Activated CD8-positive, alpha-beta T cell treated with anti-CD3 and anti-CD28 coated beads for 36 hours (primary cell): Measurements from ENCODE around the gene MSRB1. TPM values are rescaled to one million over a fixed set of nuclear protein-coding genes. Genes with fewer than 3 reads are reported as not detected.

ENCODE experiments used
- ATAC-seq: fragments of 200-7000 bp; cut with Tn5 transposase; one replicate; pipeline ENCODE4 v1.10.0; 2021; ENCODE audit warnings: mild to moderate bottlenecking, moderate library complexity
- CTCF ChIA-PET: fragments of 350-600 bp; sonication (Branson Sonifier 250); formaldehyde crosslinking; loops from one replicate; lab custom pipeline; 2021; ENCODE audit warnings: antibody characterized with exemption; lab: Charles Lee
- POLR2A ChIA-PET: fragments of 350-600 bp; sonication (Branson Sonifier 250); formaldehyde crosslinking; loops from one replicate; lab custom pipeline; 2021; ENCODE audit warnings: antibody characterized with exemption; lab: Charles Lee
- DNase-seq: peaks from one replicate; pipeline ENCODE4 v3.0.0-alpha.2; 2020
- H3K27ac Mint-ChIP-seq: one replicate; pipeline ENCODE4 v1.8.0; 2021; ENCODE audit warnings: mild to moderate bottlenecking, mixed read lengths
- H3K27me3 Mint-ChIP-seq: one replicate; pipeline ENCODE4 v1.8.0; 2021; ENCODE audit warnings: mixed read lengths
- H3K36me3 Mint-ChIP-seq: one replicate; pipeline ENCODE4 v1.8.0; 2021; ENCODE audit warnings: low read depth, mixed read lengths
- H3K4me1 Mint-ChIP-seq: one replicate; pipeline ENCODE4 v1.8.0; 2021; ENCODE audit warnings: low read depth, mixed read lengths
- H3K4me3 Mint-ChIP-seq: one replicate; pipeline ENCODE4 v1.8.0; 2021; ENCODE audit warnings: mild to moderate bottlenecking, moderate library complexity, mixed read lengths
- H3K9me3 Mint-ChIP-seq: one replicate; pipeline ENCODE4 v1.8.0; 2021; ENCODE audit warnings: mixed read lengths
- intact Hi-C: fragments of 100-400 bp; cut with micrococcal nuclease; formaldehyde crosslinking; loops from one replicate; pipeline ENCODE4 v1.10.0; 2022
- total RNA-seq, 2 experiments: library from RNA; stranded (reverse); gene quantifications; one replicate each; pipeline ENCODE4 v1.2.3, GENCODE V29; 2021
- TF ChIP-seq, protein P1 (sequence below): fragments of 200-600 bp; IDR thresholded peaks from one replicate; pipeline ENCODE4 v1.8.0; 2022; ENCODE audit warnings: antibody characterized with exemption, mild to moderate bottlenecking

The MSRB1 gene
- total RNA-seq, 2 experiments from 2014 or later = 15.5 to 18.1 TPM

- ATAC-seq = no peak
- no peaks in the 10 kb centered on the region for H3K27me3 Mint-ChIP-seq
Observed at GRCh38 chr16:1895949-1896675, 46.9 kb downstream of the MSRB1 start.

GRCh38 chr16:1895068-1895467 lies 47.9 kb downstream of the MSRB1 start:
- intact Hi-C loops = no loop called here
- DNase-seq (no peak), ATAC-seq (no peak)
- Mint-ChIP-seq H3K4me1 (no peaks in the 10 kb centered on the region), H3K27me3 (no peaks in the 10 kb centered on the region), H3K9me3 (no peaks in the 10 kb centered on the region), H3K36me3 (no peaks in the 10 kb centered on the region), H3K27ac (no peak overlapping the region), H3K4me3 (no peak overlapping the region)
- TF ChIP-seq, protein P1, sequence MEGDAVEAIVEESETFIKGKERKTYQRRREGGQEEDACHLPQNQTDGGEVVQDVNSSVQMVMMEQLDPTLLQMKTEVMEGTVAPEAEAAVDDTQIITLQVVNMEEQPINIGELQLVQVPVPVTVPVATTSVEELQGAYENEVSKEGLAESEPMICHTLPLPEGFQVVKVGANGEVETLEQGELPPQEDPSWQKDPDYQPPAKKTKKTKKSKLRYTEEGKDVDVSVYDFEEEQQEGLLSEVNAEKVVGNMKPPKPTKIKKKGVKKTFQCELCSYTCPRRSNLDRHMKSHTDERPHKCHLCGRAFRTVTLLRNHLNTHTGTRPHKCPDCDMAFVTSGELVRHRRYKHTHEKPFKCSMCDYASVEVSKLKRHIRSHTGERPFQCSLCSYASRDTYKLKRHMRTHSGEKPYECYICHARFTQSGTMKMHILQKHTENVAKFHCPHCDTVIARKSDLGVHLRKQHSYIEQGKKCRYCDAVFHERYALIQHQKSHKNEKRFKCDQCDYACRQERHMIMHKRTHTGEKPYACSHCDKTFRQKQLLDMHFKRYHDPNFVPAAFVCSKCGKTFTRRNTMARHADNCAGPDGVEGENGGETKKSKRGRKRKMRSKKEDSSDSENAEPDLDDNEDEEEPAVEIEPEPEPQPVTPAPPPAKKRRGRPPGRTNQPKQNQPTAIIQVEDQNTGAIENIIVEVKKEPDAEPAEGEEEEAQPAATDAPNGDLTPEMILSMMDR = no peak
- CTCF ChIA-PET = interaction anchor here (1.0 kb wide), 1 partner anchor 26 kb away, joined by 3 read pairs; no protein-coding TSS in a partner anchor
- POLR2A ChIA-PET = no interaction called here

More at GRCh38 chr16:1895949-1896675, 46.9 kb downstream of the MSRB1 start:
- intact Hi-C loops = no loop called here
- no peak for DNase-seq
- H3K9me3 Mint-ChIP-seq = no peaks in the 10 kb centered on the region
- ChIA-PET POLR2A (no interaction called here), CTCF (interaction anchor here (1.0 kb wide), 1 partner anchor 27 kb away, joined by 3 read pairs; no protein-coding TSS in a partner anchor)
- no peak overlapping the region for H3K4me3 Mint-ChIP-seq
- H3K36me3 Mint-ChIP-seq = no peaks in the 10 kb centered on the region
- TF ChIP-seq, protein P1 = no peak
- H3K27ac Mint-ChIP-seq = no peak overlapping the region
- no peaks in the 10 kb centered on the region for H3K4me1 Mint-ChIP-seq

DNA sequence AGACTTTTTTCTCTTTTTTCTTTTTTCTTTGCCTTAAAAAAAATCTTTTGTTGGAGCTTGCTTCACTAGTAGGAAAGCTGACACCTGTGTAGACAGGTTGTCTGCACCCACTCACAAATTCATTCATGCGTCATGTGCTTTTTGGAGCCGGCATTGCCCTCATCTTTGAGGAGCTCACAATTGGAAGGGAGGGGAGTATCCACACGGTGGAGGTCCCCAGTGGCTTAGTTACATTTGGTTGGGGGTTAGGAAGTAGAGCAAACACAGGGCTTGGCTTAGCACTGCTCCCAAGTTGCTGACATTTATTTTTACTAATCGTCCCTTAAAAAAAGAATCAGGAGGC lies 52.3 kb downstream of the MSRB1 start:
- no peak overlapping the region for H3K4me3 Mint-ChIP-seq

DNA sequence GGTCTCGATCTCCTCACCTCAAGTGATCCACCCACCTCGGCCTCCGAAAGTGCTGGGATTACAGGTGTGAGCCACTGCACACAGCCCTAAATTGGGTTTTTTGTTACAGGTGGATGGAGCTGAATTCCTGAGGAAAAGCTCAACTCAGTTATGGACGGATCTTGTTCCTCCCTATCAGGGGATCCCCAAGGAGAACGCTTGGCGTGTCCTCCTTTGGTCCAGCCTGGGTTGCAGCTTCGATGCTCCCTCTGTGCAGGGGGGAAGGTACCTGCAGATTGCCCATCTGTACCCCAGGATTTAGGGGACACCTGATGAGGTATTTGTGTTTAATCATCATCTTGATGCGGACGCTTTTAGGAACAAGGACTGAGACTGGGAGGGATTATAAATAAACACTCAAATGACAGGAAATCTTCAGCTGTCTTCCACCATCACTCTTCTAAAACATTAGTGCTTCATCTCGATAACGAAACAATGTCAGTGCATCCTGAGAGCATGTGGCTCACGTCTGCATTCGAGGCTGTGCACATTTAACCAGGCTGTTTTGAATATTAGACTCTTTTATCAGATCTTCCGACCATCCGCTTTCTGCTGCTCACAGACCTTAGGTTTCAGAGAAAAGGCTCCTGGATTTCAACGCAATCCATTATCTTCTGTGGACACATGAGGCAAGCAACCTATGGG lies 52.8 kb downstream of the MSRB1 start:
- no peaks in the 10 kb centered on the region for H3K36me3 Mint-ChIP-seq
- no peak overlapping the region for H3K4me3 Mint-ChIP-seq
- POLR2A ChIA-PET = interaction anchor here (1.4 kb wide), 1 partner anchor 52 kb away, joined by 3 read pairs; no protein-coding TSS in a partner anchor
- no peak for ATAC-seq
- H3K4me1 Mint-ChIP-seq = no peaks in the 10 kb centered on the region
- no peaks in the 10 kb centered on the region for H3K9me3 Mint-ChIP-seq
- TF ChIP-seq, protein P1 = no peak
- H3K27me3 Mint-ChIP-seq = peaks cover 4% of the 10 kb centered on the region
- CTCF ChIA-PET = interaction anchor here (1.3 kb wide), 1 partner anchor 25 kb away, joined by 4 read pairs; no protein-coding TSS in a partner anchor
- no peak overlapping the region for H3K27ac Mint-ChIP-seq
- no peak for DNase-seq
- intact Hi-C loops = no loop called here

More for the DNA sequence above, 52.3 kb downstream of the MSRB1 start:
- CTCF ChIA-PET = interaction anchor here (1.3 kb wide), 1 partner anchor 26 kb away, joined by 4 read pairs; no protein-coding TSS in a partner anchor
- Mint-ChIP-seq H3K9me3 (no peaks in the 10 kb centered on the region), H3K27me3 (peaks cover 2% of the 10 kb centered on the region), H3K36me3 (no peaks in the 10 kb centered on the region), H3K4me1 (no peaks in the 10 kb centered on the region), H3K27ac (no peak overlapping the region)
- ATAC-seq = no peak
- TF ChIP-seq, protein P1 = no peak
- POLR2A ChIA-PET = interaction anchor here (1.4 kb wide), 1 partner anchor 52 kb away, joined by 3 read pairs; no protein-coding TSS in a partner anchor
- intact Hi-C loops = no loop called here
- no peak for DNase-seq

Other genes starting within 250 kb of the MSRB1 start
- gene MAPK8IP3, start 237.0 kb downstream of the MSRB1 start, total RNA-seq = 10 to 100 TPM; 58.4 to 65.1 TPM
- gene NME3, start 171.7 kb downstream of the MSRB1 start, total RNA-seq = 10 to 100 TPM; 37.8 to 39.6 TPM
- 10 to 100 TPM; 15.5 to 15.6 TPM for gene EME2, start 170.4 kb downstream of the MSRB1 start, total RNA-seq
- 100 to 1,000 TPM; 175 to 193 TPM for gene MRPS34, start 170.1 kb downstream of the MSRB1 start, total RNA-seq
- gene SPSB3, start 160.6 kb downstream of the MSRB1 start, total RNA-seq = 10 to 100 TPM; 14.4 to 15.2 TPM
- gene NUBP2, start 160.2 kb downstream of the MSRB1 start, total RNA-seq = 10 to 100 TPM; 43.5 to 45.0 TPM
- not detected for gene IGFALS, start 149.5 kb downstream of the MSRB1 start, total RNA-seq
- 10 to 100 TPM; 32.0 to 35.7 TPM for gene HAGH, start 116.4 kb downstream of the MSRB1 start, total RNA-seq
- gene FAHD1, start 116.0 kb downstream of the MSRB1 start, total RNA-seq = 10 to 100 TPM; 14.2 to 17.8 TPM
- gene MEIOB, start 71.0 kb downstream of the MSRB1 start, total RNA-seq = under 1 TPM; 0.34 to 0.40 TPM
- not detected for gene HS3ST6, start 24.8 kb downstream of the MSRB1 start, total RNA-seq
- gene RPL3L, start 11.5 kb upstream of the MSRB1 start, total RNA-seq = not detected
- 100 to 1,000 TPM; 126 to 129 TPM for gene NDUFB10, start 16.3 kb upstream of the MSRB1 start, total RNA-seq
- gene RPS2, start 21.6 kb upstream of the MSRB1 start, total RNA-seq = 1,000 to 10,000 TPM; 5,572 to 5,598 TPM
- not detected for gene RNF151, start 23.7 kb upstream of the MSRB1 start, total RNA-seq
- gene TBL3, start 28.9 kb upstream of the MSRB1 start, total RNA-seq = 10 to 100 TPM; 54.4 to 56.0 TPM
- under 1 TPM in 1 of 2 experiments, not detected in 1; 0.31 TPM for gene NOXO1, start 38.3 kb upstream of the MSRB1 start, total RNA-seq
- gene GFER, start 41.0 kb upstream of the MSRB1 start, total RNA-seq = 10 to 100 TPM; 33.5 to 33.9 TPM
- 1 to 10 TPM; 5.4 to 7.2 TPM for gene SYNGR3, start 46.8 kb upstream of the MSRB1 start, total RNA-seq
- gene ZNF598, start 66.6 kb upstream of the MSRB1 start, total RNA-seq = 10 to 100 TPM; 85.5 to 90.3 TPM
- 10 to 100 TPM; 24.3 to 28.3 TPM for gene NPW, start 76.6 kb upstream of the MSRB1 start, total RNA-seq
- gene NHERF2, start 83.7 kb upstream of the MSRB1 start, total RNA-seq = 1 to 10 TPM; 2.8 to 3.0 TPM
- 10 to 100 TPM; 28.2 to 29.8 TPM for gene NTHL1, start 104.6 kb upstream of the MSRB1 start, total RNA-seq
- 10 to 100 TPM; 54.4 to 57.3 TPM for gene TSC2, start 104.8 kb upstream of the MSRB1 start, total RNA-seq
- 10 to 100 TPM; 74.7 to 85.1 TPM for gene PKD1, start 192.7 kb upstream of the MSRB1 start, total RNA-seq
- gene RAB26, start 205.4 kb upstream of the MSRB1 start, total RNA-seq = under 1 TPM; 0.34 to 0.49 TPM
- gene TRAF7, start 212.6 kb upstream of the MSRB1 start, total RNA-seq = 10 to 100 TPM; 74.8 to 80.2 TPM